Femur (tissue), 1 donor: ENCODE results near the gene CECR2.
"Not testable (repeated sequence)": the region's sequence is repeated elsewhere in the genome, so short reads cannot be mapped to it uniquely, and the experiment has no call there.

Source experiments
- DNase-seq: peaks from one replicate; pipeline ENCODE4 v3.0.0-alpha.2; 2017

Gene CECR2

GRCh38 chr22:17523925-17524324, 154.7 kb downstream of the CECR2 start:
- DNase-seq = no peak

GRCh38 chr22:17536269-17536668, 167.0 kb downstream of the CECR2 start:
- DNase-seq = peak; percentile 69

- no peak for DNase-seq
Measured at GRCh38 chr22:17537155-17537554, 167.9 kb downstream of the CECR2 start.

GRCh38 chr22:17540481-17540880, 171.2 kb downstream of the CECR2 start:
- DNase-seq = no peak

- no peak for DNase-seq
Measured at GRCh38 chr22:17541476-17541875, 172.2 kb downstream of the CECR2 start.

GRCh38 chr22:17542452-17542851, 173.2 kb downstream of the CECR2 start:
- no peak for DNase-seq

- no peak for DNase-seq
Measured at GRCh38 chr22:17548010-17548755, 178.9 kb downstream of the CECR2 start.

- DNase-seq = no peak
Measured at GRCh38 chr22:17548756-17549035, 179.4 kb downstream of the CECR2 start.

- no peak for DNase-seq
Measured at GRCh38 chr22:17549183-17549582, 179.9 kb downstream of the CECR2 start.

- DNase-seq = no peak
Measured at GRCh38 chr22:17549655-17550054, 180.4 kb downstream of the CECR2 start.

GRCh38 chr22:17552737-17553136, 183.5 kb downstream of the CECR2 start:
- no peak for DNase-seq

GRCh38 chr22:17554814-17555213, 185.6 kb downstream of the CECR2 start:
- no peak for DNase-seq

GRCh38 chr22:17559188-17559587, 189.9 kb downstream of the CECR2 start:
- DNase-seq = no peak

- peak; percentile 42 for DNase-seq
Measured at GRCh38 chr22:17562906-17563870, 193.9 kb downstream of the CECR2 start, which contains the start of gene SLC25A18. Gene SLC25A18, plus strand, starts transcription at chr22:17563498. Its CDS starts 16,447 bp downstream, at chr22:17579945.

- peak; percentile 62 for DNase-seq
Measured at GRCh38 chr22:17563936-17564391, 194.7 kb downstream of the CECR2 start.

- DNase-seq = not testable (repeated sequence)
Measured at GRCh38 chr22:17566016-17566687, 196.9 kb downstream of the CECR2 start.

- no peak for DNase-seq
Measured at GRCh38 chr22:17566776-17567175, 197.5 kb downstream of the CECR2 start.

GRCh38 chr22:17569971-17570511, 200.8 kb downstream of the CECR2 start:
- DNase-seq = peak; percentile 38

- peak; percentile 79 for DNase-seq
Measured at GRCh38 chr22:17570851-17571631, 201.8 kb downstream of the CECR2 start.

- no peak for DNase-seq
Measured at GRCh38 chr22:17575151-17575550, 205.9 kb downstream of the CECR2 start.

- DNase-seq = no peak
Measured at GRCh38 chr22:17575681-17576080, 206.4 kb downstream of the CECR2 start.

GRCh38 chr22:17576470-17576869, 207.2 kb downstream of the CECR2 start:
- no peak for DNase-seq
